ENCODE measurements around the gene PIGN.

DNA sequence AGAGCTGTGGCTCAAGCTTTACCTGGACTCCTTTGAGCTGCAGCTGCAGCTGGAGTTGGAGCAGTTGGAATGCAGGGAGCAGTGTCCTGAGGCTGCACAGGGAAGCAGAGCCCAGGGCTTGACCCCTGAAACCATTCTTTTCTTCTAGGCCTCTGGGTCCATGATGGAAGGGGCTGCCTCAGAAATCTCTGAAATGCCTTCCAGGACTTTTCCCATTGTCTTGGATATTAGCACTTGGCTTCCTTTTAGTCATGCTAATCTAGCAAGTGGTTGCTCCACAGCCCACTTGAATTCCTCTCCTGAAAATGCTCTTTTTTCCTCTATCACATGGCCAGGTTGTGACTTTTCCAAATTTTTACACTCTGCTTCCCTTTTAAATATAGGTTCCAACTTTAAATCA, 185.5 kb downstream of the PIGN start:
- no peak for TF ChIP-seq CTCF (conservative IDR thresholded peaks at IDR 0.05 in 1 of 2, IDR thresholded peaks at IDR 0.05 in 1 of 2; ENCODE audit: extremely low read depth in 1 of 2, insufficient read depth in 1 of 2, low read depth in 1 of 2, low read length in 2 of 2)
- TF ChIP-seq EZH2 (IDR thresholded peaks at IDR 0.05; ENCODE audit: borderline replicate concordance, low read length), result no peak

Data from mammary epithelial cell (primary cell).